GM18508 (cell line): ENCODE results near the gene BSND.

ENCODE experiments used
- ATAC-seq: cut with Tn5 transposase; IDR thresholded peaks from one replicate; pipeline ENCODE4 v1.9.1; 2021; ENCODE audit warnings: moderate number of reproducible peaks; ENCODE audit not compliant: insufficient read depth, unreplicated experiment

BSND gene

DNA sequence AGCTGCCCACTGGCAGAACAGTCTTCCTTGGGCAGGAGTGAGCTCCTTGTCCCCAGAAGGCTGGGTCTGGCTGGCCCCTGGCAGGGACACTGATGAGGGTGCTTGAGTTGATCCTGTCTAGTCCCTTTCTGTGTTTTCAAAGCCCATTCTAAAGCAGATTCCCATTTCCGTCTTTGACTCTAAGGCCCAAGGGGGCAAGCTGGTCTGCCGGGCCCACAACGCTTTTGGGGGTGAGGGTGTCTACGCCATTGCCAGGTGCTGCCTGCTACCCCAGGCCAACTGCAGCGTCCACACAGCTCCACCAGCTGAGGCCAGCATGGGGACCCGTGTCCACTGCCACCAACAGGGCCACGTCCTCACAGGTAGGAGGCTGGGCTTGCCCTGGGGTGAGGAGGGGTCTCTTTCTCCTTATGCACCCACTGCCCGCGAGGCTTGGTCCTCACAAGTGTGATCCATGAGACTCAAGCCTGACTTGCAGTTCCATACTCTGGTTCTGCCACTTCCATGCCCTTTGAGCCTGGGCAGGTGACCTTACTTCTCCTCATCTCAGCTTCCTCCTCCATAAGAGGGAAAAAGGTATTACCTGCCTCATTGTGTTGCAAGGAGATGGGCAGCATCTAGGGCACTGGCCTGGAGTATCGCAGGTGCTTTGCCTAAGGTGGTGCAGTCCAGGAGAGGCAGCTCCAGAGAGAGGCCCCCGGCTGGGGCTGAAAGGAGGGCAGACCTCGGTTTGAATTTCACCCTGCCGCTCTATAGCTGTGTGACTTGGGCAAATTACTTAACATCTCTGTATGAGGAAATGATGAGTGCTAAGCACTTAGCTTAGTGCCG lies 60.8 kb downstream of the BSND start:
- no peak for ATAC-seq

DNA sequence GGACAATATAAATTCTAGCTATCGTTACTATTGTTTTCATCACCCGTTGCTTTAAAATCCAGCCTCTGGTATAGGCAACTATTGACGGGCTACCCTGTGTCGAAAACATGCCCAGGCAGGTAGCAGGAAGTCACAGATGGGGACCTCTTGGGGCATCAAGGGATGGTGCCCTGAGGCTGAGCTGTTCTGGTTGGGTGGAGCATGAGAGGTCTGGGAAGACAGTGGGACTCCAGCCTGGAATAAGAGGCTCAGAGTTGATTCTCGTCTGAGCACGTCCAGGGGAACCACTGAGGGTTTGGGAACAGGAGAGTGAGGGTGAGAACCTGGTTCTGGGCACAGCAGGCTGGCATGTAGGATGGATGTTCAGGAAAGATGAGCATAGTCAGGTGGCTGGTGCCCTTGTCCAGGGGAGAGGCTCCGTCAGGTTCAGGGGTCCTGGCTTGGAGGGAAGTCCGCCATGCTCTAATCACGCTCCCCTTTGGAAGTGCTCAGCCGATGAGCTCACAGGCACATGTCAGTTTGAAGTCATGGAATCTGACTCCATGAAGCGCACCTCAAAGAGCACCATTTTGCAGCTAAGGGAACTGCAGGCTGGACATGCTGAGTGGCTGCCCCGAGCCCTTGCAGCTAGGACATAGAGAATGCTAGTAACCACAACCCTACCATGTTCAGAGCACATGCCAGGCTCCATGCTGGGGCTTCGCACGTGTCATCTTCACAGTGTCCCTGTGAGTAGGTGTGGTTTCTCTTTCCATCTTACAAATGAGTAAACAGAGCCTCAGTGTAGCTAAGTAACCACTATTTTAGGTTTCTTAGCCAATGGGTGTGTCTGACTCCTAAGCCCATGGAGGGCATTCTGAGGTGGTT lies 61.6 kb downstream of the BSND start:
- no peak for ATAC-seq

DNA sequence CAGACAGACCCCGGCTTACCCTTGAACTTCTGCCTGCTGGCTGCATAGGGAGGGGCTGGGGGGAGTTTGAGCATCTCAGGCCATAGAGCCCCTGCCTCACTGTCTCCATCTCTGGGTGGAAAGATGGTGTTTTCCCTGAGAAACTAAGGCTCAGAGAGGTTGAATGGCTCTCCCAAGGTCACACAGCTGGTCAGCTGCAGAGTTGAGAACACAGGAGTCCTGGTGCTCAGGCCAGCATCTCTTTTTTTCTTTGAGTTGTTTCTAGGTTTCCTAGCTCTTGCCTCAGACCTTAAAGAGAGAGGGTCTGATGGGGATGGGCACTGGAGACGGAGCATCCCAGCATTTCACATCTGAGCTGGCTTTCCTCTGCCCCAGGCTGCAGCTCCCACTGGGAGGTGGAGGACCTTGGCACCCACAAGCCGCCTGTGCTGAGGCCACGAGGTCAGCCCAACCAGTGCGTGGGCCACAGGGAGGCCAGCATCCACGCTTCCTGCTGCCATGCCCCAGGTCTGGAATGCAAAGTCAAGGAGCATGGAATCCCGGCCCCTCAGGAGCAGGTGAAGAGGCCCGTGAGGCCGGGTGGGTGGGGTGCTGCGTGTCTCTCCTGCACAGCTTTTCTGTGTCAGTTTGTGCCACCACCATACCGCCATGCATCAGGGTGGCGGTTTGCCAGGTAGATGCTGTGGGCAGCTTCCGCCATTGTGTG lies 62.4 kb downstream of the BSND start:
- ATAC-seq = no peak
